DOHH2 (cell line): Measurements from ENCODE around the gene MVD.

Experiments used
- H3F3A ChIP-seq: fragments of 200-600 bp; sonication (generic), shearing (Covaris generic); 2 replicates; pipeline ENCODE4 v1.6.0; 2016; ENCODE audit warnings: antibody characterized with exemption, mild to moderate bottlenecking; ENCODE audit not compliant: control insufficient read depth, insufficient read depth
- H3K27ac ChIP-seq: fragments of 200-600 bp; sonication (generic); 2 replicates; pipeline ENCODE4 v1.5.1; 2014; ENCODE audit warnings: low read depth, mild to moderate bottlenecking, low read length, moderate library complexity
- H3K27me3 ChIP-seq: fragments of 200-600 bp; sonication (generic); 2 replicates; pipeline ENCODE4 v1.6.1; 2014; ENCODE audit warnings: mild to moderate bottlenecking, low read length, mixed read lengths; ENCODE audit not compliant: control insufficient read depth
- H3K36me3 ChIP-seq: fragments of 200-600 bp; sonication (generic); 2 replicates; pipeline ENCODE4 v1.6.1; 2014; ENCODE audit warnings: mild to moderate bottlenecking, low read length, moderate library complexity, mixed read lengths; ENCODE audit not compliant: control insufficient read depth
- H3K4me1 ChIP-seq: fragments of 200-600 bp; sonication (generic); 2 replicates; pipeline ENCODE4 v1.6.1; 2014; ENCODE audit warnings: mild to moderate bottlenecking, low read length, mixed read lengths; ENCODE audit not compliant: control insufficient read depth
- H3K4me2 ChIP-seq: fragments of 200-600 bp; sonication (generic); 2 replicates; pipeline ENCODE4 v1.6.0; 2014; ENCODE audit warnings: mild to moderate bottlenecking, low read length, moderate library complexity
- H3K4me3 ChIP-seq: fragments of 200-600 bp; sonication (generic); 2 replicates; pipeline ENCODE4 v1.5.1; 2014; ENCODE audit warnings: mild to moderate bottlenecking, low read length, mixed read lengths
- H3K79me2 ChIP-seq: fragments of 200-600 bp; sonication (generic); 2 replicates; pipeline ENCODE4 v1.6.1; 2014; ENCODE audit warnings: mild to moderate bottlenecking, low read length, mixed read lengths; ENCODE audit not compliant: control insufficient read depth
- H3K9me2 ChIP-seq: fragments of 200-600 bp; sonication (generic); replicated peaks from 2 replicates; pipeline ENCODE4 v1.6.1; 2014; ENCODE audit warnings: mild to moderate bottlenecking, low read length, mixed read lengths; ENCODE audit not compliant: control insufficient read depth
- H3K9me3 ChIP-seq: fragments of 200-600 bp; sonication (generic); 2 replicates; pipeline ENCODE4 v1.6.1; 2014; ENCODE audit warnings: antibody characterized with exemption, low read length, mixed read lengths; ENCODE audit not compliant: control insufficient read depth, insufficient read depth
- H4K20me1 ChIP-seq: fragments of 200-600 bp; sonication (generic); 2 replicates; pipeline ENCODE4 v1.6.0; 2014; ENCODE audit warnings: low read depth, mild to moderate bottlenecking, antibody characterized with exemption, low read length, moderate library complexity; ENCODE audit not compliant: control insufficient read depth, insufficient read depth
- EZH2phosphoT487 ChIP-seq: fragments of 200-600 bp; sonication (generic); IDR thresholded peaks from 2 replicates; pipeline ENCODE4 v1.6.1; 2017; ENCODE audit warnings: borderline replicate concordance, mild to moderate bottlenecking, antibody characterized with exemption, low read length, moderate library complexity, mixed read lengths
- TF ChIP-seq, protein P1 (sequence below): fragments of 200-600 bp; sonication (generic); IDR thresholded peaks from one replicate; pipeline ENCODE4 v1.5.1; 2014; ENCODE audit warnings: antibody characterized with exemption, mild to moderate bottlenecking, low read depth, low read length; ENCODE audit not compliant: poor library complexity, severe bottlenecking

The MVD gene

DNA sequence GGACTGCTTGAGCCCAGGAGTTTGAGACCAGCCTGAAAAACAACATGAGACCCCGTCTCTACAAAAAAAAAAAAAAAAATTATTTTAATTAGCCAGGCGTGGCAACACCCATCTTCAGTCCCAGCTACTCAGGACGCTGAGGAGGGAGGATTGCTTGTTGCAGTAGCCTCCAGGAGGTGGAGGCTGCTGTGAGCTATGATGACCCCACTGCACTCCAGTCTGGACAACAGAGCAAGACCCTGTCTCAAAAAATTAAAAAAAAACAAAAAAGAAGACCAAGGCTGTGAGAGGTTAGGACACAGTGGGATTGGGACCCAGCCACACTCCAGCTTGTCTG, 24.8 kb upstream of the MVD start:
- TF ChIP-seq, protein P1, sequence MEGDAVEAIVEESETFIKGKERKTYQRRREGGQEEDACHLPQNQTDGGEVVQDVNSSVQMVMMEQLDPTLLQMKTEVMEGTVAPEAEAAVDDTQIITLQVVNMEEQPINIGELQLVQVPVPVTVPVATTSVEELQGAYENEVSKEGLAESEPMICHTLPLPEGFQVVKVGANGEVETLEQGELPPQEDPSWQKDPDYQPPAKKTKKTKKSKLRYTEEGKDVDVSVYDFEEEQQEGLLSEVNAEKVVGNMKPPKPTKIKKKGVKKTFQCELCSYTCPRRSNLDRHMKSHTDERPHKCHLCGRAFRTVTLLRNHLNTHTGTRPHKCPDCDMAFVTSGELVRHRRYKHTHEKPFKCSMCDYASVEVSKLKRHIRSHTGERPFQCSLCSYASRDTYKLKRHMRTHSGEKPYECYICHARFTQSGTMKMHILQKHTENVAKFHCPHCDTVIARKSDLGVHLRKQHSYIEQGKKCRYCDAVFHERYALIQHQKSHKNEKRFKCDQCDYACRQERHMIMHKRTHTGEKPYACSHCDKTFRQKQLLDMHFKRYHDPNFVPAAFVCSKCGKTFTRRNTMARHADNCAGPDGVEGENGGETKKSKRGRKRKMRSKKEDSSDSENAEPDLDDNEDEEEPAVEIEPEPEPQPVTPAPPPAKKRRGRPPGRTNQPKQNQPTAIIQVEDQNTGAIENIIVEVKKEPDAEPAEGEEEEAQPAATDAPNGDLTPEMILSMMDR, result no peak
- no peak for TF ChIP-seq EZH2phosphoT487
- Histone ChIP-seq H3K27ac (no peak overlapping the region), H3F3A (0 out of 2 replicates have a peak, but pooled peaks cover 2% of the 10 kb centered on the region), H3K4me1 (peaks cover 43% of the 10 kb centered on the region), H3K9me3 (no peaks in the 10 kb centered on the region), H3K79me2 (no peaks in the 10 kb centered on the region), H4K20me1 (no peaks in the 10 kb centered on the region), H3K27me3 (peaks cover 8% of the 10 kb centered on the region), H3K36me3 (no peaks in the 10 kb centered on the region), H3K4me3 (no peak overlapping the region), H3K4me2 (no peak overlapping the region), H3K9me2 (no peaks in the 10 kb centered on the region)

DNA sequence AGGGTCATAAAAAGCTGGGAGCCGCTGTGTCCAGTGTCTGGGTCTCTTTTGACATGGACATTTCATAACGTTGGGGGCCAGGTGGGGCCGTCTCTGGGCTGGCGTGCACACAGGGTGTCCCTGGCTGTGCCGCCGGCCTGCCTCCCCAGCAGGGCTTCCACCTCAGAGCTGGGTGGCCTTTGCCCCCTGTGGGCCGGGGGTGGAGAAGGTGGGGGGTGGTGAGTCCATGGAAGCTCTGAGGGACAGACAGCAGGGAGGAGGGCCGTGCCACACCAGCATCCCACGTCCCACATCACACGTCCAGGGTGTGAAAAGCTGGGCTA, 24.3 kb upstream of the MVD start:
- TF ChIP-seq, protein P1, result no peak
- no peak for TF ChIP-seq EZH2phosphoT487
- no peak overlapping the region for H3K4me3 ChIP-seq
- H3K79me2 ChIP-seq, result no peaks in the 10 kb centered on the region
- no peaks in the 10 kb centered on the region for H3K9me3 ChIP-seq
- H3K4me2 ChIP-seq, result no peak overlapping the region
- H4K20me1 ChIP-seq, result no peaks in the 10 kb centered on the region
- peaks cover 6% of the 10 kb centered on the region; the same call in 1 of the 2 replicates for H3F3A ChIP-seq
- H3K36me3 ChIP-seq, result no peaks in the 10 kb centered on the region
- no peaks in the 10 kb centered on the region for H3K9me2 ChIP-seq
- H3K4me1 ChIP-seq, result peaks cover 46% of the 10 kb centered on the region
- H3K27ac ChIP-seq, result no peak overlapping the region
- H3K27me3 ChIP-seq, result peaks cover 8% of the 10 kb centered on the region

DNA sequence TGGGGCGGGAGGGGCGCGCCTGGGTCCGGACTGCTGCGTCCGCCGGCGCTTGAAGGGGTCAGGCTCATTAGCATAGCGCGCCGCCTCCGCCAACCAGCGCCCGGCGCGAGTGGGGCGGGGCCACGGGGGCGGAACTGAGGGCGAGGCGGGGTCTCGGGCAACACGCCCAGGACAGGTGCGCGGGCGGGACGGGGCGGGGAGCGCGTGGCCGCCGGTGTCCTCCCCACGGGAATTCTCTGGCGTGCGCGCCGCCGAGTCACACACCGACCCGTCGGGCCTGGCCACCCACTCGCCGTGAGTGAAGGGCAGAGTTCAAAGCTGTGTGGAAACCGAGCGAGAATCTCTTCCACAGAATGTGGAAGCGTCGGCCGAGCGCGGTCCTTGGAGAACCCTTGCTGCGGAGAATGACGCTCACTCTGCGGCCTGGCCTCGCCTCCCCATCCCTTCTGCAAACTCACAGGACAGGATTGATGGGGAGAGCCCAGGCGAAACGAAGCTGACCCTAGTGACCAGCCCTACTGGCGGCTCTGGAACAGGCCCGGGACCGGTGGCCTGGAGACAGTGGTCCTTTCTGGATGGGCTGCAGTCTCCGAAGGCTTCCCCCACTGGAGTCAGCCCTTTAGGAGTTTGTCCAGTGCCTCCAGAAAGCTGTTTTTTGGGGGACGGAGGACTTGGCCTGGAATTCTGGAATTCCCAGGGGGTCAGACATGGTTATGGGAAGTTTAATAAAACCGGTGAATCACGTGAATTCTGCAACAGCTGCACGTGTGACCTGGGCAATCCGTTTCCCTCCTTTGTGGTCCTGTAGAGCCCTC, 23.8 kb upstream of the MVD start, which contains the start of gene SNAI3:
SNAI3 (minus strand) TSS at position 69 of the 815 bp plus-strand sequence. CDS start 101 bp downstream, outside the sequence.
- peaks cover 7% of the 10 kb centered on the region; the same call in 1 of the 2 replicates for H3F3A ChIP-seq
- peaks cover 46% of the 10 kb centered on the region for H3K4me1 ChIP-seq
- no peaks in the 10 kb centered on the region for H4K20me1 ChIP-seq
- TF ChIP-seq, protein P1, result no peak
- H3K36me3 ChIP-seq, result no peaks in the 10 kb centered on the region
- no peaks in the 10 kb centered on the region for H3K9me2 ChIP-seq
- H3K4me2 ChIP-seq, result peak within 1 kb of the TSS; percentile 95
- peaks cover 8% of the 10 kb centered on the region for H3K27me3 ChIP-seq
- no peaks in the 10 kb centered on the region for H3K9me3 ChIP-seq
- H3K4me3 ChIP-seq, result peak within 1 kb of the TSS; percentile 78
- no peak within 1 kb of the TSS for H3K27ac ChIP-seq
- no peaks in the 10 kb centered on the region for H3K79me2 ChIP-seq
